Naive B cell (primary cell): ENCODE data around the gene WFIKKN2. TPM values are rescaled to one million over a fixed set of nuclear protein-coding genes. Genes with fewer than 3 reads are reported as not detected.
"Not testable (repeated sequence)": the region's sequence is repeated elsewhere in the genome, so short reads cannot be mapped to it uniquely, and the experiment has no call there.

Source experiments
- ATAC-seq, 2 donors: fragments of 150-1000 bp; cut with Tn5 transposase; 2 replicates each; pipeline ENCODE4 v1.10.0; 2021; ENCODE audit warnings: low read depth in 2 of 2, mild to moderate bottlenecking in 2 of 2, moderate library complexity in 2 of 2
- DNase-seq: peaks from one replicate; pipeline ENCODE4 v3.0.0; 2022
- H3K27ac Mint-ChIP-seq, 6 donors: one replicate each; pipeline ENCODE4 v1.8.0; 2020 to 2022; ENCODE audit warnings: mild to moderate bottlenecking in 6 of 6, mixed read lengths in 6 of 6, moderate library complexity in 5 of 6, inconsistent platforms in 2 of 6
- H3K27me3 Mint-ChIP-seq, 3 donors: one replicate each; pipeline ENCODE4 v1.8.0; 2021 to 2022; ENCODE audit warnings: mixed read lengths in 3 of 3, mild to moderate bottlenecking in 1 of 3
- H3K36me3 Mint-ChIP-seq, 2 donors: one replicate each; pipeline ENCODE4 v1.8.0; 2020 to 2022; ENCODE audit warnings: mixed read lengths in 2 of 2, inconsistent platforms in 1 of 2, mild to moderate bottlenecking in 1 of 2
- H3K4me1 Mint-ChIP-seq, 3 donors: one replicate each; pipeline ENCODE4 v1.8.0; 2020 to 2022; ENCODE audit warnings: mixed read lengths in 3 of 3, inconsistent platforms in 1 of 3, mild to moderate bottlenecking in 1 of 3, moderate library complexity in 1 of 3
- H3K4me3 Mint-ChIP-seq, 8 donors: one replicate each; pipeline ENCODE4 v1.8.0; 2020 to 2022; ENCODE audit warnings: mild to moderate bottlenecking in 8 of 8, mixed read lengths in 8 of 8, moderate library complexity in 8 of 8, inconsistent platforms in 2 of 8
- H3K9me3 Mint-ChIP-seq, 7 donors: one replicate each; pipeline ENCODE4 v1.8.0; 2020 to 2022; ENCODE audit warnings: mixed read lengths in 7 of 7, mild to moderate bottlenecking in 5 of 7, inconsistent platforms in 2 of 7, moderate library complexity in 1 of 7
- polyA plus RNA-seq, 6 donors: library from polyadenylated mRNA; unstranded; fragments of 300-500 nt; fragmentation: Illumina TruSeq; gene quantifications; one replicate each; pipeline ENCODE4 v1.2.3, GENCODE V29; 2021; ENCODE audit warnings: low read depth in 6 of 6

The WFIKKN2 gene
- polyA plus RNA-seq, 6 donors from 2014 or later, result not detected

DNA sequence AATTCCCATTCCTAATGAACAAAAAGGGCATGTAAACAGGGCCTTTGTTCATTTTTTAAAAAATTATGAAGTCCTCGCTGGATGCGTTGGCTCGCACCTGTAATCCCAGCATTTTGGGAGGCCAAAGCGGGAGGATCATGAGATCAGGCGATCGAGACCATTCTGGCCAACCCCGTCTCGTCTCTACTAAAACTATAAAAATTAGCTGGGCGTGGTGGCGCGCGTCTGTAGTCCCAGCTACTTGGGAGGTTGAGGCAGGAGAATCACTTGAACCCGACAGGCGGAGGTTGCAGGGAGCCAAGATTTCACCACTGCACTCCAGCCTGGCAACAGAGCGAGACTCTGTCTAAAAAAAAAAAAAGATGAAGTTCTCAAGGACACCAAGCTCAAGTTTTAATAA lies 24.3 kb downstream of the WFIKKN2 start:
- not testable (repeated sequence) for ATAC-seq, H3K4me3 Mint-ChIP-seq, H3K36me3 Mint-ChIP-seq, DNase-seq, H3K27ac Mint-ChIP-seq, H3K27me3 Mint-ChIP-seq, H3K9me3 Mint-ChIP-seq
- peaks cover 5 to 18% (median 12%) of the 10 kb centered on the region in 3 donors for H3K4me1 Mint-ChIP-seq

GRCh38 chr17:50861334-50861676 lies 25.9 kb downstream of the WFIKKN2 start:
- DNase-seq, result no peak
- Mint-ChIP-seq H3K4me1 (peaks cover 12 to 25% (median 18%) of the 10 kb centered on the region in 3 donors), H3K9me3 (peaks cover 0 to 3% (median 0%) of the 10 kb centered on the region in 7 donors), H3K27ac (peak overlapping the region in 1 of 6 donors; percentile 41), H3K36me3 (peaks cover 0 to 2% of the 10 kb centered on the region in 2 donors), H3K4me3 (no peak overlapping the region), H3K27me3 (no peaks in the 10 kb centered on the region)
- ATAC-seq, result no peak

- H3K9me3 Mint-ChIP-seq, result peaks cover 0 to 3% (median 0%) of the 10 kb centered on the region in 7 donors
- DNase-seq, result no peak
- H3K27ac Mint-ChIP-seq, result no peak overlapping the region
- no peak for ATAC-seq
- peaks cover 16 to 26% (median 18%) of the 10 kb centered on the region in 3 donors for H3K4me1 Mint-ChIP-seq
- H3K27me3 Mint-ChIP-seq, result no peaks in the 10 kb centered on the region
- peaks cover 0 to 8% of the 10 kb centered on the region in 2 donors for H3K36me3 Mint-ChIP-seq
- no peak overlapping the region for H3K4me3 Mint-ChIP-seq
Observed at GRCh38 chr17:50861822-50862528, 26.6 kb downstream of the WFIKKN2 start.

GRCh38 chr17:50863221-50863843 lies 27.9 kb downstream of the WFIKKN2 start:
- no peaks in the 10 kb centered on the region for H3K27me3 Mint-ChIP-seq
- no peak for ATAC-seq
- DNase-seq, result no peak
- peaks cover 25 to 38% (median 26%) of the 10 kb centered on the region in 3 donors for H3K4me1 Mint-ChIP-seq
- peak overlapping the region in 2 of 6 donors; percentile 41 to 79 for H3K27ac Mint-ChIP-seq
- peak overlapping the region in 1 of 8 donors; percentile 91 for H3K4me3 Mint-ChIP-seq
- H3K9me3 Mint-ChIP-seq, result peaks cover 0 to 3% (median 0%) of the 10 kb centered on the region in 7 donors
- peaks cover 0 to 8% of the 10 kb centered on the region in 2 donors for H3K36me3 Mint-ChIP-seq

DNA sequence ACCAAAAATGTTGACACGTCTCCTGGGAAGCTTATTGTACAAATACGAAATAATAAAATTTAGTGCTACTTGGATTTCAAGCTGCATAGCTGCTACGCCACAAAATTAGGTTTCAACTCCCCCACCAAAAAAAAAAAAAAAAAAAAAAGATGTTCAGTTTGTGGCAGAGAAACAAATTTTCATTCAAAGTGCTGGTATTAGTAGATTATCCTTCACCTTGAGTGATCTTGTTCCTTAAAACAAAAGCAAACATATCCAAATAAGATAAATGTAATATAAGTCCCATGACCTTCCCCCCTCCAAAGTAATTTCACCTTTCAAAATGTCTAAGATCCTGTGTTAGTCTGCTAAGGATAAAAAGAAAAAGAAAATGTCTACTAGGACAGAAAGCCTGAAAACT lies 28.5 kb downstream of the WFIKKN2 start:
- H3K4me1 Mint-ChIP-seq, result peaks cover 26 to 42% (median 30%) of the 10 kb centered on the region in 3 donors
- peaks cover 0 to 3% (median 0%) of the 10 kb centered on the region in 7 donors for H3K9me3 Mint-ChIP-seq
- ATAC-seq (no peak), DNase-seq (no peak)
- H3K36me3 Mint-ChIP-seq, result peaks cover 0 to 8% of the 10 kb centered on the region in 2 donors
- no peaks in the 10 kb centered on the region for H3K27me3 Mint-ChIP-seq
- H3K4me3 Mint-ChIP-seq, result peak overlapping the region in 2 of 8 donors; percentile 19 to 91
- H3K27ac Mint-ChIP-seq, result no peak overlapping the region

DNA sequence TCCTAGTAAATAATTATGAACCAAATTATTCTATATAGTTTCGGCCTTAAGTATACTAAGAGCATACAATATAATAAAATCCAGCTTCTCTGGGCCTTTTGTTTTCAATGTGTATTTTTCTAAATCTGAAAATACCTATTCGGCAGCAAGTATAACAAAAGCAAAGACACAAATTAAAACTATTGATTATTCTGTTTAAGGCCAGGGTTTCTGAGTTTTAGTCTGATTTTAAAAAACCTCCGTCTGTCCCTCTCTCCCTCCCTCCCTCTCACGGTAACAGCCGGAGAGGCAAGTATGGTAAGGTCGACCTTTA lies 29.3 kb downstream of the WFIKKN2 start:
- peaks cover 26 to 42% (median 30%) of the 10 kb centered on the region in 3 donors for H3K4me1 Mint-ChIP-seq
- H3K27me3 Mint-ChIP-seq, result no peaks in the 10 kb centered on the region
- ATAC-seq (no peak), DNase-seq (no peak)
- peak overlapping the region in 5 of 6 donors; percentile 88 to 97 (median 97) for H3K27ac Mint-ChIP-seq
- peaks cover 0 to 3% (median 0%) of the 10 kb centered on the region in 7 donors for H3K9me3 Mint-ChIP-seq
- H3K4me3 Mint-ChIP-seq, result peak overlapping the region; percentile 89 to 99 (median 98)
- peaks cover 0 to 8% of the 10 kb centered on the region in 2 donors for H3K36me3 Mint-ChIP-seq

DNA sequence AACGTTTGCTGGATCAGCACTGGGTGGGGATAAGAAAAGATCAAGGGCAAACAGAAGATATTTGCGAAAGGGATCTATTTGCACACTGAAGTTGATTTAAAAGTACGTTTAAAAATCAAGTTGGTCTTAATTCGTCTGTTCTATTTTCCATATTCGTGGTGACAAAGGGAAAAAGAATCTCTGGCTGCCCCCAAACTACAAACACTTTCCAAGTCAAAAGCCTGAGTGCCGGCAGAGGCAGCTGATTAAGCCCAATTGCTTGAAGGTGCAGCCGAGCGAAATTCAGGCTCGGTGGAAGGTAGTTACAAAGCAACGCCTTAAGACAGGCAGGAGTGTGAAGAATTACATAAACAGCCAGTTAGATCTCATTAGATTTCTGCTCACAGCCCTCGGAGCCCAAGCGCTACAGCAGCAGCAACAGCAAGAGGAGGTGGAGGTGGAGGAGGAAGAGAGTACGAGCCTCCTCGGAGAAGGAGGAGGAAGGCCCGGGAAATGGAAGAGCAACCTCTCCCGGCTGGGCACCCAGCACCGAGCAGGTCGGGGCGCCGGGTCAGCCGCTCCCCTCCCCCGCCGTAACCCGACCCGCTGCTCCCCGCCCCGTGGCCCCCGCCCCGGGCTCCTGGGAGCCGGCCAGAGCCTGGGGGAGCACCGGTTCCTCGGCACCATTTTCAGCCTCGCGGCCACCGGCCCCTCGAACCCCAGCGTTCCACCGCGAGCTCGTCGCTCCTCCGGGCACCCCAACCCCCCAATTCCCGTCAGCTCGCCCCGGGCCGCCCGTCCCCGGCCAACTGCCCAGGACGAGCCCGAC lies 29.9 kb downstream of the WFIKKN2 start:
- Mint-ChIP-seq H3K27me3 (no peaks in the 10 kb centered on the region), H3K4me3 (peak overlapping the region; percentile 89 to 99 (median 98)), H3K4me1 (peaks cover 26 to 42% (median 30%) of the 10 kb centered on the region in 3 donors), H3K27ac (peak overlapping the region; percentile 88 to 99 (median 97)), H3K36me3 (peaks cover 0 to 8% of the 10 kb centered on the region in 2 donors), H3K9me3 (peaks cover 0 to 3% (median 0%) of the 10 kb centered on the region in 7 donors)
- DNase-seq (peak; percentile 42), ATAC-seq (no peak)

DNA sequence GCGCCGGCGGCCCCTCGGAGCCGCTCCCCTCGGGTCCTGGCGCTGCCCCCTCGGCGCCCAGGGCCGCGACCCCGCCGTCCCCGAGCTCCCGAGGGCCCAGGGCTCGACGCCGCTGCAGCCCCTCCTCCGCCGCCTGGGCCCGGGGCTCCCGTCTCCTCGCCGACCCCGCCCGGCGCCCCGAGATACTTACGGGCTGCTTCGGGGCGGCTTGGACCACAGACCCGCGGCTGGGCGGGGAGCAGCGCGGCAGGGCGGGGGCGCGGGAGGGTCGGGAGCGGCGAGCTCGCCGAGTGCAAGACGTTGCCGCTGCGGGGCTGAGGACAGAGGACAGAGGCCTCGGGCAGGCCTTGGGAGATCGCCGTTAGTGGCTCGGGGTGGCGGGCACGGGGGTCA lies 30.5 kb downstream of the WFIKKN2 start:
- peak; percentile 6 for ATAC-seq
- no peak for DNase-seq
- Mint-ChIP-seq H3K9me3 (peaks cover 0 to 3% (median 0%) of the 10 kb centered on the region in 7 donors), H3K27me3 (no peaks in the 10 kb centered on the region), H3K36me3 (peaks cover 0 to 8% of the 10 kb centered on the region in 2 donors), H3K27ac (peak overlapping the region in 5 of 6 donors; percentile 41 to 95 (median 81)), H3K4me3 (peak overlapping the region; percentile 87 to 99 (median 96)), H3K4me1 (peaks cover 26 to 42% (median 30%) of the 10 kb centered on the region in 3 donors)

DNA sequence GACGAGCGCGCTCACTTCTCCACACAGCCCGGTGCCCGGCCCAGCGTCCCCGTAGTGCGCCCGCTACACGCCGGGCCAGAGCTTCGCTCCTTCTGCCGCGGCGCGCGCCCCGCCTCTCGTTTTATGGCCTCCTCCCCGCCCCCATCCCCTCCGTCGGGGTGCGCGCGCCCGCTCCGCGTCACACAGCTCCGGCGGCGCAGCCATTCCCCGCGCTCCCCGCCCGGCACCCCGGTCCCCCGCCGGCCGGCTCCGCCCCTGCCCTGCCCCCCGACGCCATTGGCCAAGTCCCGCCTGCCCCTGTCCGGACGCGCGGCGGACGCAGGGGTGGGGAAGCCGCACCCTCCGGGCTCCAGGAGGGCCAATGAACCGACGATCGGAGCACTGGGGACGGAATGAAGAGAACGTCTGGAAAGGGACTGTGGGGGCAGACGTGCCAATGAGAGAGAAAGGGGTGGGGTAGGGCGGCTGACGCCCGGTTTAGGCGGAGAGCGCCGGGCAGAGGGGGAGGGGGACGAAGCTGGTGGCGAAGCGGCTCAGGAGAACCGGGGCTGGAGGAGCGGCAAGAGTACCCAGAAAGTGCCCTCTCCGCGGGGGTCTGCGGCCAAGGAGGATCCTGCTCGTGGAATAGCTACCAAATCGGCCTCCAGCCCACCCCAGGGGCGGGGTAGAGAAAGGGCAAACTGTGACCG lies 31.0 kb downstream of the WFIKKN2 start, which contains the start of gene TOB1:
Gene TOB1 (minus strand): TSS at position 94 of the 689 bp plus-strand sequence. CDS start 2,337 bp downstream, outside the sequence.
- Mint-ChIP-seq H3K4me1 (peaks cover 28 to 46% (median 35%) of the 10 kb centered on the region in 3 donors), H3K9me3 (peaks cover 0 to 3% (median 0%) of the 10 kb centered on the region in 7 donors), H3K27me3 (no peaks in the 10 kb centered on the region), H3K4me3 (peak within 1 kb of the TSS; percentile 89 to 99 (median 98)), H3K27ac (peak within 1 kb of the TSS; percentile 97 to 100 (median 99)), H3K36me3 (peaks cover 0 to 8% of the 10 kb centered on the region in 2 donors)
- peak; percentile 95 for DNase-seq
- ATAC-seq, result peak; percentile 71 to 72

GRCh38 chr17:50866950-50867362 lies 31.6 kb downstream of the WFIKKN2 start:
- H3K36me3 Mint-ChIP-seq, result peaks cover 0 to 8% of the 10 kb centered on the region in 2 donors
- peaks cover 30 to 51% (median 40%) of the 10 kb centered on the region in 3 donors for H3K4me1 Mint-ChIP-seq
- peaks cover 0 to 3% (median 0%) of the 10 kb centered on the region in 7 donors for H3K9me3 Mint-ChIP-seq
- ATAC-seq, result peak; percentile 30 to 34
- peak; percentile 80 for DNase-seq
- peak overlapping the region; percentile 87 to 99 (median 96) for H3K4me3 Mint-ChIP-seq
- H3K27ac Mint-ChIP-seq, result peak overlapping the region; percentile 95 to 100 (median 99)
- H3K27me3 Mint-ChIP-seq, result no peaks in the 10 kb centered on the region

- Mint-ChIP-seq H3K9me3 (peaks cover 0 to 3% (median 0%) of the 10 kb centered on the region in 7 donors), H3K4me1 (peaks cover 30 to 54% (median 46%) of the 10 kb centered on the region in 3 donors), H3K27me3 (no peaks in the 10 kb centered on the region), H3K4me3 (peak overlapping the region; percentile 87 to 99 (median 96)), H3K36me3 (peaks cover 0 to 8% of the 10 kb centered on the region in 2 donors), H3K27ac (peak overlapping the region; percentile 95 to 100 (median 99))
- ATAC-seq (peak; percentile 47 to 50), DNase-seq (peak; percentile 88)
Observed at GRCh38 chr17:50867363-50868139, 32.2 kb downstream of the WFIKKN2 start.

- no peaks in the 10 kb centered on the region for H3K27me3 Mint-ChIP-seq
- DNase-seq, result no peak
- no peak for ATAC-seq
- peaks cover 27 to 51% (median 50%) of the 10 kb centered on the region in 3 donors for H3K4me1 Mint-ChIP-seq
- H3K9me3 Mint-ChIP-seq, result peaks cover 0 to 3% (median 0%) of the 10 kb centered on the region in 7 donors
- peak overlapping the region; percentile 87 to 99 (median 96) for H3K4me3 Mint-ChIP-seq
- peaks cover 0 to 8% of the 10 kb centered on the region in 2 donors for H3K36me3 Mint-ChIP-seq
- peak overlapping the region; percentile 95 to 100 (median 99) for H3K27ac Mint-ChIP-seq
Observed at GRCh38 chr17:50868140-50868438, 32.7 kb downstream of the WFIKKN2 start.
